DMS53 (cell line): ENCODE measurements around the gene TIAM2.

Source experiments
- DNase-seq: peaks from one replicate; lab custom pipeline; 2025; lab: John Stamatoyannopoulos, UW

The TIAM2 gene

GRCh38 chr6:155290491-155290890 is 295.4 kb downstream of the TIAM2 start:
- no peak for DNase-seq

- no peak for DNase-seq
Observed at GRCh38 chr6:155291291-155291690, 296.2 kb downstream of the TIAM2 start.

GRCh38 chr6:155292711-155293110 is 297.6 kb downstream of the TIAM2 start:
- DNase-seq: no peak

GRCh38 chr6:155297669-155298068 is 302.6 kb downstream of the TIAM2 start:
- DNase-seq: no peak

GRCh38 chr6:155301867-155302266 is 306.8 kb downstream of the TIAM2 start:
- DNase-seq: no peak

GRCh38 chr6:155303361-155303870 is 308.3 kb downstream of the TIAM2 start:
- DNase-seq: no peak

- no peak for DNase-seq
Observed at GRCh38 chr6:155306958-155307357, 311.8 kb downstream of the TIAM2 start.
